Stimulated activated CD8-positive, alpha-beta memory T cell treated with anti-CD3 and anti-CD28 coated beads, Interleukin-15, amount 100 ng/mL, for 24 hours (primary cell): ENCODE results near the gene PDLIM5.
"Not testable (repeated sequence)": the region's sequence is repeated elsewhere in the genome, so short reads cannot be mapped to it uniquely, and the experiment has no call there.

Experiments used
- DNase-seq: peaks from one replicate; pipeline ENCODE4 v3.0.0-alpha.2; 2020; ENCODE audit warnings: low read depth

The PDLIM5 gene

DNA sequence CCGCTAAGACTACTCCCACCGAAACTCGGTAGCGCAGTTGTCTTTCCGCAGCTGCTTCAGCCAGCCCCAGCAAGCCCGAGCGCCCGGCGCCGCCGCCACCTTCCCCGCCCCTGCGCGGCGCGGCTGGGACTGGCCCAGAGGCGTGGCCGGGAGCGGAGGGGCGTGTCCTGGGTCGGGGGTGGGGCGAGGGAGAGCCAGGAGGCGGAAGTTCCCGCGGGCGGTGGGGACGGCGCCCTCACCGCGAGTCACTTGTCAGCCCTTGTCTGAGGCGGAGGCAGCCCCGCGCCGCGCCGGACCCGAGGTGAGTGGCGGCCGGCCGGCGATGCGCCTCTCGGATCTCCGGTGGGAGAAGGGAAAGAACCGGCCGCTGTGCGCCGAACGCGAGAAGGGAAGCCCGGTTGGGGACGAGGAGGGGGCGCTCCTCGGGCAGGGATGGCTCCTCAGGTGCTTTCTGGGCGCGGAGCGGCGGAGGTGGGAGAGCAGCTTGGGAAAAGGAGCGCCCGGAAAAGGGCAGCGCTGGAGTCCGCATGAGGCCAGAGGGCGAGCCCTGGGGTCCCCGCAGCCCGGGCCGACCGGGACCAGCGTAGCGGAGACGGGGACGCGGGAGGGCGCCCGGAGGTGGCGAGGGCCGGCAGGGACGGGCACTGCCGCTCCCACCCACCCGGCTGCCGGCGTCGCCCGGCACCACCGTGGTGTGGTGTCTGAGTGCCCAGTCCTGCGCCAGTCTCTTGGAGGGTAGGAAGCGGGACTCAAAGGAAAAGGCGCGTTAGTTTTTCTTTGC, at the start of gene PDLIM5:
TSS of gene PDLIM5 (plus strand) at position 248 of the 781 bp plus-strand sequence. CDS start 3,347 bp downstream, outside the sequence.
- DNase-seq = peak; percentile 81

DNA sequence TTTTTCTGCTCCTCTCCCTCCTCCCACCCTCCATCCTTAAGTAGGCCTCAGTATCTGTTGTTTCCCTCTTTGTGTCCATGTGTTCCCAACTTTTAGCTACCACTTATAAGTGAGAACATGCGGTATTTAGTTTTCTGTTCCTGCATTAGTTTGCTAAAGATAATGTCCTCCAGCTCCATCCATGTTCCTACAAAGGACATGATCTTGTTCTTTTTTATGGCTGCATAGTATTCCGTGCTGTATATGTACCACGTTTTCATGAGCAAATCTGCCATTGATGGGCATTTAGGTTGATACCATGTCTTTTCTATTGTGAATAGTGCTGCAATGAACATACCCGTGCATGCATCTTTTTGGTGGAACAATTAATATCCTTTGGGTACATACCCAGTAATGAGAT, 49.3 kb upstream of the PDLIM5 start:
- not testable (repeated sequence) for DNase-seq

- no peak for DNase-seq
Measured at GRCh38 chr4:94403751-94404150, 48.0 kb upstream of the PDLIM5 start.

- DNase-seq = no peak
Measured at GRCh38 chr4:94406668-94407437, 44.9 kb upstream of the PDLIM5 start.

- DNase-seq = no peak
Measured at GRCh38 chr4:94407846-94408245, 43.9 kb upstream of the PDLIM5 start.

- DNase-seq = no peak
Measured at GRCh38 chr4:94408549-94409374, 43.0 kb upstream of the PDLIM5 start.

- no peak for DNase-seq
Measured at GRCh38 chr4:94409375-94409679, 42.4 kb upstream of the PDLIM5 start.

DNA sequence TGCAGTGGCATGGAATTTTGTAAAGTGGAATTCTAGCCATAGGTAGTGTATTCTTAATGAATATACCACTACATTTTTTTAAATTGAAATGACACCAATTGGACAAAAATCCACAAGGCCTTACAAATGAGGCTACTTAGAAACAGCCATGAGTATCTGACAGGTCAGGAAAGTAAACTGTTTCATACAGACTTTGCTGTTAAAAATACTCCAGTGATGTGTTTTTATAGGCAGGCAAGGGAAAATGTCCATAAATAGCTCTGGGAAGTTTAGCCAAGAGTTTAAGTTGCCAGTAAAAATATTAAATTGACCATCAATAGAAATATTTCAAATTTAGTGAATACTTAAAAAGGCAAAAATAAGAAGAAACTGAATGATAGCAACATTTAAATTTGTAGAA, 41.8 kb upstream of the PDLIM5 start:
- no peak for DNase-seq

- no peak for DNase-seq
Measured at GRCh38 chr4:94410678-94411206, 41.0 kb upstream of the PDLIM5 start.

DNA sequence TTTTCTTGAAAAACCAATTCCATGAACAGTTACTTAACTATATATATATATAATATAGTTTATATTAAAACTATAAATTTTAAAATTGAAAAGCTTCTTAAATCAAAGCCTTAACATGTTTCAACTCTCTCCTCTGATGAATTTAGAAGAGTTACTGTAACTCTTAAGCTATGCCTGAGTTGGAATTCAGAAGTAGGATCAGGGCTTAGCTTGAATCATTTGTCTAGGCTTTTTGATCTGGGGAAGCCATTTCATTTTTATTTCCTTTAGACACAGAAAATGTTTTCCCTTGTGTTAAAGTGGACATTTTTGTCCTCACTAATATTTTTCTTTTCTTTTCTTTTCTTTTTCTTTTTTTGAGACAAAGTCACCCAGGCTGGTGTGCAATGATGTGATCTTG, 40.4 kb upstream of the PDLIM5 start:
- no peak for DNase-seq

- no peak for DNase-seq
Measured at GRCh38 chr4:94412019-94412657, 39.6 kb upstream of the PDLIM5 start.

DNA sequence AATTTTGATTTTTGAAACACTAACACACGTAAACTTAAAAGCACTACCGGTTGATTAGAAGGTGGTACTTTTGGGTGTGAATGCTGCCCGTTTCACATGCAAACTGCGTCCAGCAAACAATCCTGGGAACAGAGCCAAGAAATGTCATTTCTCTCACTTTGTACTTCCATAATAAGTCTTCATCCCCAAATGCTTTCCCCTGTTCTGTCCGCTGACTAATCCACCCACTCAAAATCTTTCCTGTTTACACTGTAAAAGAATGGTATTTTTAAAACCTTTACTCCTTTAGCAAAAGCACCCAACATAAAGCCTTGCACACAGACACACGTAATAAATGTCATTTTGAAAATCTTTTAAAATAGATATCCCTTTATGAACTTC, 39.1 kb upstream of the PDLIM5 start:
- no peak for DNase-seq

DNA sequence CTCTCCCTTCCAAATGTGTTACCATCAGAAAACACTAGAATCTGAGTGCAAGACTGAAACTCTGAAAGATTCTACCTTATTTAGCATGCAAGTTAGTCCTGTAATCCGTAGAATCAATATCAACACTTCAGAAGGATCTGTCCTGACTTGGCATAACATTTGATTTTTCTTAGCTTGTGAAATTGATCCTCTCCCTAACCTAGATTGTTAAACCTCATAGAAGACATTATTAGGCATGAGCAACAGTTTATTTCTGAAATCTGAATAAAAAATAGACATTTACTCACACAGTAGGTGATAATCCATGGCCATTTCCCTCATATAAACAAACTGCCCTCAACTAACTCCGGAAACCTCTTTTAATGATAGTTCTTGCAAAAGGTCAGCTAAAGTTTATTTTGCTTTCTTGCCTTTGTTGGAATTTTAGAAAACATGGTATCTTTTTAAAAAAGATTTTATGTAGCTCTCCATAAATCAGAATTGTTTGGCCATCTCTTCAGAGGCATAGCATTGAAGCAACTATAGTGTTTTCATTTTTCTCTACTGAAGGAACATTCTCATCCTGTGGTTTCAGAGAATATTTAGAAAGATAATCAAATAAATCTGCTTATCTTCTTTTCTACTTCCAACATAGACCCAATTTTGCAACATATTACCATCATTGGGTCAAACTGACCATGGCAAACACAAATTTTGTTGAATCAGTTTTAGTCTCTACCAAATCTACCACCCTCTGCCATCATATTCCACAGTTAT, 38.5 kb upstream of the PDLIM5 start:
- no peak for DNase-seq

DNA sequence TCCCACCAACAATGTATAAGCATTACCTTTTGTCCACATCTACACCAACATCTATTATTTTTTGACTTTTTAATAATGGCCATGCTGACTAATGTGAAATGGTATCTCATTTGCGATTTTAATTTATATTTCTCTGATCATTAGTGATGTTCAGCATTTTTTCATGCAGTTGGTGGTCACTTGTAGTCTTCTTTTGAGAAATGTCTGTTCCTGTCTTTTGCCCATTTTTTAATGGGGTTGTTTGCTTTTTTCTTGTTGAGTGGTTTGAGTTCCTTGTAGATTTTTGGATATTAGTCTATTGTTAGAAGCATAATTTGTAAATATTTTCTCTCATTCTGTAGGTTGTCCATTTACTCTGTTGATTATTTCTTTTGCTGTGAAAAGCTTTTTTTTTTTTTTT, 36.8 kb upstream of the PDLIM5 start:
- no peak for DNase-seq

DNA sequence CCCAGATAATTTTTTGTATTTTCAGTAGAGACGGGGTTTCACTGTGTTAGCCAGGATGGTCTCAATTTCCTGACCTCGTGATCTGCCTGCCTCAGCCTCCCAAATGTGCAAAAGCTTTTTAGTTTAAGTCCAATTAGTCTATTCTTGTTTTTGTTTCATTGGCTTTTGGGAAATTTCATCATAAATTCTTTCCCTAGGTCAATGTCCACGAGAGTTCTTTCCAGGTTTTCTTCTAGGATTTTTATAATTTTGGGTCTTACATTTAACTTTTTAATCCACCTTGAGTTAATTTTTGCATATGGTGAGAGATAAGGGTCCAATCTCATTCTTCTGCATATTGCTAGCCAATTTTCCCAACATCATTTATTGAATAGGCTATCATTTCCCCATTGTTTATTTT, 36.3 kb upstream of the PDLIM5 start:
- DNase-seq = no peak

DNA sequence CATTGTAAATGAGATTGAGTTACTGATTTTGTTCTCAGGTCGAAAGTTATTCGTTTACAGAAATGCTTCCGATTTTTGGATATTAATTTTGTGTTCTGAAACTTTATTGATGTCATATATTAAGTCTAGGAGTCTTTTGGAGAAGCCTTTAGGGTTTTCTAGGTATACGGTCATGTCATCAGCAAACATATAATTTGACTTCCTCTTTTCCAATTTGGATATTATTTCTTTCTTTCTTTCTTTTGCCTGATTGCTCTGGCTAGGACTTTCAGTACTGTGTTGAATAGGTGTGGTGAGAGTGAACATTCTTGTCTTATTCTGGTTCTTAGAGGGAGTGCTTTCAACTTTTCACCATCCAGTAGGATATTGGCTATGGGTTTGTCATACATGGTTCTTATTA, 35.4 kb upstream of the PDLIM5 start:
- DNase-seq = no peak

- no peak for DNase-seq
Measured at GRCh38 chr4:94416981-94417380, 34.8 kb upstream of the PDLIM5 start.

DNA sequence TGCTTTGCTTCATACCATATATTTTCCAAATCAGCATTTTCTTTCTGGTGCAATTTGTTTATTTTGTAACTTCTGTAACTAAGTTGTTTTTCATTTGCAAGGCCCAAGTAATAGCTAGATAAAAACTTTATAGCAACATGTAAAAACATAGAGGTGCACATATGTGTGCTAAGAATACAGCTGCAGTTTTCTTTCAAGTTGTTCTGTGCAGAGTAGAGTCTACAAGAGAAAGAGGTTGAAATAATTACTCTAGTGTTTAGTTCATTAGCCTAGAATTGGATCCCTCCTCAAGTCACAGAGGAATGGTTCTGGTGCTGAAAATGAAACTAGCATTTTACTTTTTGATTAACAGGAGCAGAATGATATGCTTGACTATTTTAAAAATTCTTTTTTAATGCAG, 32.2 kb upstream of the PDLIM5 start:
- DNase-seq = no peak

- DNase-seq = no peak
Measured at GRCh38 chr4:94419956-94420355, 31.8 kb upstream of the PDLIM5 start.

GRCh38 chr4:94420356-94420755, 31.4 kb upstream of the PDLIM5 start:
- DNase-seq = no peak

GRCh38 chr4:94426783-94427182, 25.0 kb upstream of the PDLIM5 start:
- no peak for DNase-seq
